22Rv1 (cell line): ENCODE data around the gene EMC9.

Experiments
- CTCF ChIP-seq: fragments of 450-650 bp; IDR thresholded peaks from 2 replicates; pipeline ENCODE4 v1.5.1; 2017; ENCODE audit warnings: mild to moderate bottlenecking
- ZFX ChIP-seq: fragments of 450-650 bp; IDR thresholded peaks from 2 replicates; pipeline ENCODE4 v1.6.1; 2017; ENCODE audit warnings: antibody characterized with exemption, borderline replicate concordance

DNA sequence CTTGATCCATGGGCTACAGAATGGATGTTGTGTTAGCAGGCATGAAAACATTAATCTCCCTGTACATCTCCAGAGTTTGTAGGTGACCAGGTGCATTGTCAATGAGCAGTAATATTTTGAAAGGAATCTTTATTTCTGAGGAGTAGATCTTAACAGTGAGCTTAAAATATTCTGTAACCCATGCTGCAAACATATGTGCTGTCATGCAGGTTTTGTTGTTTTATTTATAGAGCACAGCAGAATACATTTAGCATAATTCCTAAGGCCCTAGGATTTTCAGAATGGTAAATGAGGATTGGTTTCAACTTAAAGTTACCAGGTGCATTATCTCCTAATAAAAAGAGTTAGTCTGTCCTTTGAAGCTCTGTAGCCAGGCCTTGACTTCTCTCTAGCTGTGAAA, 14.5 kb downstream of the EMC9 start:
- TF ChIP-seq CTCF (no peak), ZFX (no peak)
